Measurements from ENCODE around the gene CLASP1. TPM values are rescaled to one million over a fixed set of nuclear protein-coding genes. Genes with fewer than 3 reads are reported as not detected.

Gene CLASP1
- total and polyA plus RNA-seq, 2 experiments from 2014 or later = 20.1 to 45.9 TPM

GRCh38 chr2:121579309-121579708, 70.0 kb downstream of the CLASP1 start:
- no peak for TF ChIP-seq CTCF (IDR thresholded peaks at IDR 0.05; ENCODE audit: poor library complexity)
- TF ChIP-seq EZH2phosphoT487 (IDR thresholded peaks at IDR 0.05; ENCODE audit: low read depth, severe bottlenecking, unreplicated experiment) = no peak
- no peak for TF ChIP-seq EZH2 (IDR thresholded peaks at IDR 0.05; ENCODE audit: borderline replicate concordance)
- Histone ChIP-seq H3K79me2 (peaks cover 72% of the 10 kb centered on the region), H3K4me1 (ENCODE audit: insufficient read depth) (no peaks in the 10 kb centered on the region), H3K9me3 (ENCODE audit: low read depth) (no peaks in the 10 kb centered on the region), H3K4me3 (no peak overlapping the region), H3K27me3 (no peaks in the 10 kb centered on the region), H4K20me1 (ENCODE audit: insufficient read depth, poor library complexity, severe bottlenecking) (peaks cover 12% of the 10 kb centered on the region), H3K36me3 (replicated peaks; ENCODE audit: insufficient read depth, low read depth) (no peaks in the 10 kb centered on the region), H3K27ac (no peak overlapping the region), H3K9me2 (replicated peaks; ENCODE audit: insufficient read depth) (no peaks in the 10 kb centered on the region), H2AFZ (no peak overlapping the region), H3K4me2 (no peak overlapping the region)
- 79% methylated on average over 3 of the region's 3 CpGs for WGBS (ENCODE audit: low lambda C conversion rate, missing lambda C conversion rate)
- DNase-seq (ENCODE audit: low spot score) = no peak

- Histone ChIP-seq H3K27me3 (no peaks in the 10 kb centered on the region), H3K9me3 (ENCODE audit: low read depth) (no peaks in the 10 kb centered on the region), H4K20me1 (ENCODE audit: insufficient read depth, poor library complexity, severe bottlenecking) (peaks cover 12% of the 10 kb centered on the region), H2AFZ (no peak overlapping the region), H3K4me1 (ENCODE audit: insufficient read depth) (no peaks in the 10 kb centered on the region), H3K79me2 (peaks cover 72% of the 10 kb centered on the region), H3K4me2 (no peak overlapping the region), H3K9me2 (replicated peaks; ENCODE audit: insufficient read depth) (no peaks in the 10 kb centered on the region), H3K27ac (no peak overlapping the region), H3K4me3 (no peak overlapping the region), H3K36me3 (replicated peaks; ENCODE audit: insufficient read depth, low read depth) (no peaks in the 10 kb centered on the region)
- 81% methylated on average over 1 of the region's 1 CpG for WGBS (ENCODE audit: low lambda C conversion rate, missing lambda C conversion rate)
- no peak for DNase-seq (ENCODE audit: low spot score)
- TF ChIP-seq EZH2phosphoT487 (IDR thresholded peaks at IDR 0.05; ENCODE audit: low read depth, severe bottlenecking, unreplicated experiment) (no peak), CTCF (IDR thresholded peaks at IDR 0.05; ENCODE audit: poor library complexity) (no peak), EZH2 (IDR thresholded peaks at IDR 0.05; ENCODE audit: borderline replicate concordance) (no peak)
Measured at GRCh38 chr2:121577381-121577780, 71.9 kb downstream of the CLASP1 start.

GRCh38 chr2:121576263-121576662, 73.0 kb downstream of the CLASP1 start:
- H3K36me3 ChIP-seq (replicated peaks; ENCODE audit: insufficient read depth, low read depth) = no peaks in the 10 kb centered on the region
- H3K4me3 ChIP-seq = no peak overlapping the region
- WGBS (ENCODE audit: low lambda C conversion rate, missing lambda C conversion rate) = 86% methylated on average over 1 of the region's 1 CpG
- no peak overlapping the region for H3K4me2 ChIP-seq
- H3K79me2 ChIP-seq = peaks cover 77% of the 10 kb centered on the region
- H3K27me3 ChIP-seq = no peaks in the 10 kb centered on the region
- H3K9me2 ChIP-seq (replicated peaks; ENCODE audit: insufficient read depth) = no peaks in the 10 kb centered on the region
- H2AFZ ChIP-seq = no peak overlapping the region
- no peaks in the 10 kb centered on the region for H3K4me1 ChIP-seq (ENCODE audit: insufficient read depth)
- TF ChIP-seq EZH2phosphoT487 (IDR thresholded peaks at IDR 0.05; ENCODE audit: low read depth, severe bottlenecking, unreplicated experiment) (no peak), CTCF (IDR thresholded peaks at IDR 0.05; ENCODE audit: poor library complexity) (no peak), EZH2 (IDR thresholded peaks at IDR 0.05; ENCODE audit: borderline replicate concordance) (no peak)
- DNase-seq (ENCODE audit: low spot score) = no peak
- H3K27ac ChIP-seq = no peak overlapping the region
- H3K9me3 ChIP-seq (ENCODE audit: low read depth) = no peaks in the 10 kb centered on the region
- H4K20me1 ChIP-seq (ENCODE audit: insufficient read depth, poor library complexity, severe bottlenecking) = peaks cover 12% of the 10 kb centered on the region

- Histone ChIP-seq H3K36me3 (replicated peaks; ENCODE audit: insufficient read depth, low read depth) (no peaks in the 10 kb centered on the region), H3K27ac (no peak overlapping the region), H3K4me1 (ENCODE audit: insufficient read depth) (no peaks in the 10 kb centered on the region), H3K9me2 (replicated peaks; ENCODE audit: insufficient read depth) (no peaks in the 10 kb centered on the region), H4K20me1 (ENCODE audit: insufficient read depth, poor library complexity, severe bottlenecking) (peaks cover 12% of the 10 kb centered on the region), H3K4me2 (no peak overlapping the region), H3K4me3 (no peak overlapping the region), H3K27me3 (no peaks in the 10 kb centered on the region), H2AFZ (no peak overlapping the region), H3K79me2 (peaks cover 80% of the 10 kb centered on the region), H3K9me3 (ENCODE audit: low read depth) (no peaks in the 10 kb centered on the region)
- WGBS (ENCODE audit: low lambda C conversion rate, missing lambda C conversion rate) = 89% methylated on average over 3 of the region's 3 CpGs
- DNase-seq (ENCODE audit: low spot score) = no peak
- no peak for TF ChIP-seq EZH2phosphoT487 (IDR thresholded peaks at IDR 0.05; ENCODE audit: low read depth, severe bottlenecking, unreplicated experiment)
- TF ChIP-seq EZH2 (IDR thresholded peaks at IDR 0.05; ENCODE audit: borderline replicate concordance) = no peak
- no peak for TF ChIP-seq CTCF (IDR thresholded peaks at IDR 0.05; ENCODE audit: poor library complexity)
Measured at GRCh38 chr2:121575800-121576199, 73.5 kb downstream of the CLASP1 start.

Data from hepatocyte (in vitro differentiated cells).